ENCODE results near the gene DPP8.
A peak's percentile ranks its signal among the peaks of the same experiment; 100 is the strongest.
"Not testable (repeated sequence)": the region's sequence is repeated elsewhere in the genome, so short reads cannot be mapped to it uniquely, and the experiment has no call there.

The DPP8 gene

GRCh38 chr15:65516997-65517865 is at the start of gene DPP8:
DPP8 (minus strand) TSS chr15:65517689; CDS start chr15:65512553, 5,136 bp downstream.
- DNase-seq: peak; percentile 97

GRCh38 chr15:65561934-65562333 is 44.4 kb upstream of the DPP8 start:
- no peak for DNase-seq

DNA sequence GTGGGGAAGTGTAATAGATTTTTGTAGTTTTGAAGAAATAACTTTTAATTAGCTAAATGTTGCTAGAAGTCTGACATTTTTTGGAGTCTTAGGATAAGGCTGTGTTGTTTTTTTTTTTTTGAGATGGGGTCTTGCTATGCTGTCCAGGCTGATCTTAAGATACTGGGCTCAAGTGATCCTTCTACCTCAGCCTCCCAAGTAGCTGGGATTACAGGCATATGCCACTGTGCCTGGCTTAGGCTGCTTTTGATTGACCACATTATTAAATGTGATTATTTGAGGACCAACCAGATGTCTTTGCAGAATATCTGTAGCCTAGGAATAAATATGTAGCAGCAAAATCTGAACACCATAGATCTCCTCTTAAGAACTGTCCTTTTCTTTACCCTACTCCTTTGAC is 42.5 kb upstream of the DPP8 start:
- no peak for DNase-seq

- DNase-seq: no peak
Observed at GRCh38 chr15:65558997-65559760, 41.7 kb upstream of the DPP8 start.

DNA sequence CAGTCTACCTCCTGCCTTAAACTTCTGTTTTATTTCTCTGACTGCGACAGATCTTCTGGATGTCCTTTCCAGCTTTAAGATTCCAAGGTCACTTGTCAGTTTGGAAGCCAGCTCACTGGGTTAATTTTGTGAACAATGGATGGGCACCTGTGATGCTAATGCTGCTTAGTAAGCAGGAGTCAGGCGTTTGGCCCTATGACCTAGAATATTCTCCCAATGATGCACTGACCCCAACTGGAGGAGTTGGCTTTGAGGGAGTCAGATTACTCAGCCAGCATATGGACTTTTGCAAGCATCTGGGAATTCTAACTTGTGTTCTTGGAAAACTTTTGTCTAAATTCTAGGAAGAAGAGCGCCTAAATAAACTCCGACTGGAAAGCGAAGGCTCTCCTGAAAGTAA is 40.8 kb upstream of the DPP8 start:
- no peak for DNase-seq

DNA sequence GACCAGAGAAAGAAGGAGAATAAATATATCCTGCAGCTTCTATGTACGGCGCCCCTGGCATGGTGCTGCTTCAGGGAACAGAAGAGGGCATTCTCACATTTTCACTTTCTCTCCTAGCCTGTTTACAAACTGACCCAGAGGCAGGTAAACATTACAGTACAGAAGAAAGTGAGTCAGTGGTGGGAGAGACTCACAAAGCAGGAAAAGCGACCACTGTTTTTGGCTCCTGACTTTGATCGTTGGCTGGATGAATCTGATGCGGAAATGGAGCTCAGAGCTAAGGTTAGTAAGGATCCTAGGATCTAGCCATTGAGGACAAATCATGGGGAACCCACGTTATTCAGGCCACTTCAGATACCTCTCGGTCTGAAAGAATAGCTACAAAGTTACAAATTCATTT is 39.1 kb upstream of the DPP8 start:
- DNase-seq: no peak

DNA sequence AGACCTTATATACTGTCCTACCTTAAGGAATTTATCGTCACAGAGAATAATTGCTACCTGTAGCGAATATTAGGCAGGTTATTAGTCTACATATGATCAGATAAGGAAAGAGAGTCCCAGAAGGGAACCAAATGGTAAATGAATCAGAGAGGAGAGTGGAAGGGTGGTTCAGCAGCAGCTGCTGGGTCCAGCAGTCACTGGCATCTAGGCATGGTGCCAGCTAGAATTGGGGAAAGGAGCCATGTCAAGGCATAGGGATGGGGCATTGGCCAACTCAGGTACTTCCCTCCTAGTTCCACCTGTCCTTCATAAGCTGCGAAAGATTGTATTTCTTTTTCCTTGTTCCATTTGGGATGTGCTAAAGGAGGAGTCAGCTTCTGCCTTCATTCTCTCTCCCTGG is 36.2 kb upstream of the DPP8 start:
- no peak for DNase-seq

- not testable (repeated sequence) for DNase-seq
Observed at GRCh38 chr15:65552851-65553250, 35.4 kb upstream of the DPP8 start.

GRCh38 chr15:65551183-65551582 is 33.7 kb upstream of the DPP8 start:
- no peak for DNase-seq

DNA sequence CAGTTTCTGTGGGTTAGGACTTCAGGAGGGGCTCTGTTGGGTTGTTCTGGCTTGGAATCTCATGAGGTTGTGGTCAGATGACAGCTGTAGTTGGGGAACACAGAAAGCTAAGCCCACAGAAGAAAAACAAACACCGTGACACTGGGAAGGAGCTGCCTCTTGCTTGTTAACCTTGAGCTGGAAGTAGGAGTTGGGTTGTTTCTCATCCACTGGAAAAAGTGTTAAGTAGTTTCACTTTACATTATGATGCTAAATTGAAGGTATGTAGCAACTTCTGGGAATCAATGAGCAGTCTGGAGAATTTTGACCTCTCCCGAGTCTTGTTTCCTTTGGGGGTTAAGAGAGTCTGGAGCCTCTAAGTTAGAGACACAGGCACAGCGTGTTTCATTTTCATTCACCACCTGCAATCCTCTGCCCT is 33.2 kb upstream of the DPP8 start:
- DNase-seq: no peak

- not testable (repeated sequence) for DNase-seq
Observed at GRCh38 chr15:65549288-65549687, 31.8 kb upstream of the DPP8 start.

DNA sequence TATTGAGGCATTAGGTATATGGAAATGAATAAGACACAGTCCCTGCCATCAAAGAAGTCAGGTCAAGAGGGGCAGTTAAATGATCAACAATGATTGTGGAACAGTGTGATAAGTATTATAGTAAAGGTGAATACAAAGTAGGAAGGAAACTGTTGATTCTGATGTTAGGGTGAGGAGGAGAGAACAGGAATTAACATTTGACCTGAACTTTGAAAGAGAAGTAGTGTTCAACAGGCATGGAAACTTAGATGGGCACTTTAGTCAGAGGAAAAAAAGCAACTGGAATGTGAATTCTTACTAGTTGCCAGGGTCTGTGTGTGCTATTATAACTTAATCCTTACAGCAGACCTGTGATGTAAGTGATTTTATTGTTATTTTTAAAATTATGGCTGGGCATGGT is 30.4 kb upstream of the DPP8 start:
- no peak for DNase-seq

DNA sequence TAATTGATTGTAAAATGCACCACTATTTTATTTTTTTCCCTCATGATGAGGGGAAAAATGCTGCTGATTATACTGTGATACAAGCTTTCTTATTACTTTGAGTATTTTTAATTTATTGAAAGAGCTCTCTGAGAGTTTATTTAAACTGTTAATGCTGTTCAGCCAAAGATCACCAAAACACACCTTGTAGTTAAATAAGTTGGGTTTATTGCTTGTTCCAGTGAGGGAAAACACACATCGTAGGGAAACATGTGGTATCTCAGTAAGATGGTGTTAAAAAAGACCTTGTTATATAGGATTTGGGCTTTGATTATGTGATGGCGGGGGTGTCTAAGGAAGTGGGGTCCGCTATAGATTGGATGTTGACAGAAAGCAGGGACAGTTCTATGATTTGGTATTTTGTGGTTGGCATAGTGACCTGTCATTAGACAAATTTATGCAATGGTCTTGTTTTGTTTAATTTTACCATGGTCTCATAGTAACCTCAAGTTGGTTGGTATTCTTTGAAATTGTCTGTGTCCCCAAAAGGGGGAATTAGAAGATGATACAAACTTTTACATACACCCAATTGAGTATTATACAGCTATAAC is 23.8 kb upstream of the DPP8 start:
- no peak for DNase-seq

- DNase-seq: no peak
Observed at GRCh38 chr15:65540314-65540713, 22.8 kb upstream of the DPP8 start.

DNA sequence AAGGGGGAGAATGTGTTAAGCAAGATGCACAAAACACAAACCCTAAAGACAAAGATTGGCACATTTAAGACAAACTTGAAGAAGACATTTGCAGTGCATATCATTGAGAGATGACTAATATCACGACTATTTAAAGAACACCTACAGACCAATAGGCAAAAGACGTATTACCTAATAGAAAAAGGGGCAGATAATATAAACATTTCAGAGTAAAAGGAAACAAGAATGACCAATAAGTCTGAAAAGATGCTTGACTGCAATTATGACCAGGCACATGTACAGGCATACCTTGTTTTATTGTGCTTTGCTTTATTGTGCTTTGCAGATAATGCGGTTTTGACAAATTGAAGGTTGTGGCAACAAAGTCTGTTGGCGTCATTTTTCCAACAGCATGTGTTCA is 17.7 kb upstream of the DPP8 start:
- DNase-seq: no peak

DNA sequence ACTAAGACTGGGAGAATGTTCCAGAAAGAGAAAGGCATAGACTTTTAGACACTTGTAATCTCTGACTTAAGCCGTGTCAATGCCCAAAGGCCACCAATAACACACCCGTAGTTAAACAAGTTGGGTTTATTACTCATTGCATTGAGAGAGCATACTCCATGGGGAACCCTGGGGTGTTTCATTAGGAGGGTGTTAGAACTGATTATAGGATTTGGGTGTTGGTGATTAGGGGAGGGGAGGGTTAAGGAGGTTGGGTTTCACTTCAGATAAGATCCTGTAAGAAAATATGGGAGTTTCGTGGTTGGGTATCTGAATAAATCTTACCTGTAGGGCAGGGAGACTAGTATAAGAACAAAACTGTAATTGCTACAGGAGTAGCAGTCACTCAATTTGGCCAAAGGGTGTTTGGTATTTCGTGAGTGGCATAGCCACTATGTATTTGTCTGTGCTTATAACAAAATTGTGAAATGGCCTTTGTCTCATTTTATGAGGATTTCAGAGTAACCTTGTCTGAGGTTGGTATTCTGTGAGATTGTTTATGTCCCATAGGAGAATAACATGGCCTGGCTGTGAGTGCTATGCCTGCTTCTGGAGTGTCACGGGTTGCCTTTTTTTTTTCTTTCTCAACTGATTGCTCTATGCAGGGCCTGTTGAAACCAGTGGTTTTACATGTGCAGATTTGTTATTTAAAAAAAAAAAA is 15.7 kb upstream of the DPP8 start:
- DNase-seq: no peak

- DNase-seq: no peak
Observed at GRCh38 chr15:65532738-65533051, 15.2 kb upstream of the DPP8 start.

DNA sequence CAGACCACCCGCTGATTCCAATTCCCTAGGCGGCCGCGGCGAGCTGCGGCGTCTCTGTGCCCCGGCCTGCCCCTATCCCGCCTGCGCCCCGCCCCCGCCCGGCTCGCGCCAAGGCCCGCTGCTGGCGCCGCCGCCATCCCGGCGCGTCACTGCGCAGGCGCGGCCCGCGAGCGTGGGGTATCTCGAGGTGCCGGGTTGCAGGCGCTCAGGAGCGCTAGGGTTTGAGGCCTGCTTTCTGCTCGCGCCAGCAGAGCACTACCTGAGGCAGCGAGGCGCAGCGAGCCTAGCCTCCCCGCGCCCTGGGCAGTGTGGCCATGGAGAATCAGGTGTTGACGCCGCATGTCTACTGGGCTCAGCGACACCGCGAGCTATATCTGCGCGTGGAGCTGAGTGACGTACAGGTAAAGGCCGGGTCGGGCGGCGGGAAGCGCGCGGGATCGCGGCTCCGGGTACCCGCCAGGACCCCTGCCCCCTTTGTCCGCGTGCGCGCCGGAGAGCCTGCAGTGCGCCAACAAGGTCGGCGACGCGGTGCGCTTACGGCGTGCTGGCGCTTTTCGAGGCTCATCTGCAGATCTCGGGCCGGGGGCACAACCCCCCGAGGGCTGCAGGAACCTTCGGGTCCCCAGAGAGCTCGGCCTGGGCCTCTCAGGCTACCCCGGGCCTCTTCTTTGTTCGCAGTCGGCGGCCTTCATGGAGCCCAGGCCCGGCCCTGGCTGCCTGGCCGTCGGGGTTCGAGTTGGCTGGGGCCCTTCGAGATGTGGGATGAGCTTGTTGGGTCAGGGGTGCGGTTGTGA is 13.0 kb upstream of the DPP8 start, which contains the start of gene HACD3:
HACD3 (plus strand) TSS at position 146 of the 794 bp plus-strand sequence; CDS start at position 315, 169 bp downstream.
- DNase-seq: peak; percentile 93

DNA sequence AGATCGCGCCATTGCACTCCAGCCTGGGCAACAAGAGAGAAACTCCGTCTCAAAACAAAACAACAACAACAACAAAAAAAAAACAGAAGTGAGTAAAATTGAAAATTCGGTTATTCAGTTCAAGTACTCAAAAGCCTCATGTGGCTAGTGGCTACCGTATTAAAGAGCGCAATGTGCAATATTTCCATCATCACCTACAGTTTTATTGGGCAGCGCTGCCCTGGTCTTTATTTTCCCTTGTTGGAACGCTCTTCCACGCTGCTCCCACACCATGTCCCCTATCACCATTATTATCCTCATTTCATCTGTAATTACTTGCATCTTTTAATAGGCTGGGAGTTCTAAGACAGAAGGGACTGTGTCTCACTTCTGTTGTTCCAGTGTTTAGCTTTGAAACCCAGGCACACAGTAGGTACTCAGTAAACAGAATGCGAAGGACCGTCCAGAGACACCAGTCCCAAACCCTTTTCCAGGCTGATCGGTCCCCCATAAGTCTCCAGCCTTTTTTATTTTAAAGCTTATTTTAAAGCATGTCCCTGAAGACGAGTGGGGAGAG is 12.4 kb upstream of the DPP8 start:
- DNase-seq: no peak

DNA sequence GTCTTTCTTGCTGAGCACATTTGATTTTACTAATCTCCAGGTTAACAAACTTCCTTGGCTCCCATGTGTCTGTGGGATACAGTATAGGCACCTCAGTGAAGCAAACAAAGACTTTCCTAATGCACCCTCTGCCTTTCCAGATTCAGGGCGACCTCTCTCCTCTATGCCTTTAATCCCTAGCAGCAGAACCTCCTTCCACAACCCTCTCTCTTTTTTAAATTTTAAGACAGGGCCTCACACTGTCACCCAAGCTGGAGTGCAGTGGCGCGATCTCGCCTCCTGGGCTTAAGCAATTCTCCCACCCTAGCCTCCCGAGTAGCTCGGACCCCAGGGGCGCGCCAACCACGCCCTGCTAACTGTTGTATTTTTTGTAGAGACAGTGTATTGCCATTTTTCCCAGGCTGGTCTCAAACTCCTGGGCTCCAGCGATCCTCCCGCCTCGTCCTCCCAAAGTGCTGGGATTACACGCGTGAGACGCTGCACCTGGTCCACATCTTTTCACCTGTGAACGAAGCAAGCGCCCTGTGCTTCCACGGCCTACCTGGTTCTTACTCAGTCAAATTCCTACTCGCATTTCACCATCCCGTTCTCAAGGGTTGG is 11.1 kb upstream of the DPP8 start:
- DNase-seq: no peak

DNA sequence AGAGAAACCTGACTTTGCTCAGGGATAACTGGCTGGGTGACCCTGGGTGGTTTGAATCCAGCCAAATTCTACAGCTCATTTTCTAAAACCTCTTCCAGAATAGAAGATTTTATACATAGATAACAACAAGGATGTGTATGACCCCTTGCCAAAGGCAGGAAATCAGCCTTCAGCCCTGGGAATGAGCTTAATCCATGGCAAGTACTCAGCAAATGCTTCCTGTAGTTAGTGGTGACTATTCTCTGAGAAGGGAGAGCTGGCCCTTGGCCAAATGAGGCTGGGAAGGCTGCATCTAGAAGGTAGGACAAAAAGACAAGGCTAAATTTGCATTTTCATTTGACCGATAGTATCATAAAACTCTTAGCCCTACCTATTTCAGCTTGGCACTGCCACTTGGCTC is 8.1 kb upstream of the DPP8 start:
- no peak for DNase-seq

- DNase-seq: no peak
Observed at GRCh38 chr15:65524226-65524625, 6.7 kb upstream of the DPP8 start.
